Neural cell (in vitro differentiated cells): Measurements from ENCODE around the gene PRKCE. TPM values are rescaled to one million over a fixed set of nuclear protein-coding genes. Genes with fewer than 3 reads are reported as not detected.

Experiments
- H2AFZ ChIP-seq: fragments of 200-600, 300-800 bp; sonication (generic), shearing (Covaris generic); 2 replicates; pipeline ENCODE4 v1.6.0; 2014; ENCODE audit warnings: low read depth, mild to moderate bottlenecking, antibody characterized with exemption, low read length, moderate library complexity
- H3F3A ChIP-seq: fragments of 200-600 bp; shearing (Covaris generic); 2 replicates; pipeline ENCODE4 v1.6.1; 2016; ENCODE audit warnings: mild to moderate bottlenecking, moderate library complexity, mixed read lengths, antibody characterized with exemption, low read length; ENCODE audit not compliant: insufficient read depth, poor library complexity, severe bottlenecking
- H3K27ac ChIP-seq: fragments of 200-600, 300-800 bp; sonication (generic), shearing (Covaris generic); 2 replicates; pipeline ENCODE4 v1.5.1; 2014; ENCODE audit warnings: mild to moderate bottlenecking, low read length, moderate library complexity
- H3K27me3 ChIP-seq: fragments of 300-800, 200-600 bp; sonication (generic), shearing (Covaris generic); 2 replicates; pipeline ENCODE4 v1.6.0; 2014; ENCODE audit warnings: mild to moderate bottlenecking, low read depth, low read length, moderate library complexity; ENCODE audit not compliant: insufficient read depth
- H3K36me3 ChIP-seq: fragments of 300-800, 200-600 bp; sonication (generic), shearing (Covaris generic); 2 replicates; pipeline ENCODE4 v1.5.1; 2014; ENCODE audit warnings: mild to moderate bottlenecking, antibody characterized with exemption, low read length, moderate library complexity; ENCODE audit not compliant: insufficient read depth
- H3K4me2 ChIP-seq: fragments of 300-800, 200-600 bp; sonication (generic), shearing (Covaris generic); 2 replicates; pipeline ENCODE4 v1.6.0; 2014; ENCODE audit warnings: mild to moderate bottlenecking, low read length
- H3K4me3 ChIP-seq: fragments of 300-800, 200-600 bp; sonication (generic), shearing (Covaris generic); 2 replicates; pipeline ENCODE4 v1.5.1; 2014; ENCODE audit warnings: mild to moderate bottlenecking, low read length, moderate library complexity
- H3K79me2 ChIP-seq: fragments of 200-600 bp; shearing (Covaris generic); replicated peaks from 2 replicates; pipeline ENCODE4 v1.6.0; 2014; ENCODE audit warnings: mild to moderate bottlenecking, low read length, moderate library complexity; ENCODE audit not compliant: insufficient read depth
- H3K9ac ChIP-seq: fragments of 300-800, 200-600 bp; sonication (generic), shearing (Covaris generic); 2 replicates; pipeline ENCODE4 v1.6.1; 2016; ENCODE audit warnings: mild to moderate bottlenecking, low read length, mixed read lengths
- H3K9me2 ChIP-seq: fragments of 200-600 bp; shearing (Covaris generic); 2 replicates; pipeline ENCODE4 v1.6.1; 2016; ENCODE audit warnings: mild to moderate bottlenecking, low read length, mixed read lengths; ENCODE audit not compliant: insufficient read depth
- H3K9me3 ChIP-seq: fragments of 200-600, 300-800 bp; sonication (generic), shearing (Covaris generic); 2 replicates; pipeline ENCODE4 v1.6.1; 2016; ENCODE audit warnings: mild to moderate bottlenecking, mixed run types, low read length, moderate library complexity, mixed read lengths
- H4K20me1 ChIP-seq: fragments of 200-600 bp; shearing (Covaris generic); 2 replicates; pipeline ENCODE4 v1.6.1; 2016; ENCODE audit warnings: mild to moderate bottlenecking, mixed run types; ENCODE audit not compliant: insufficient read depth
- CTCF ChIP-seq: fragments of 450-650 bp; IDR thresholded peaks from 2 replicates; pipeline ENCODE4 v1.5.1; 2014; ENCODE audit warnings: antibody characterized with exemption, mild to moderate bottlenecking, moderate library complexity; ENCODE audit not compliant: poor library complexity, severe bottlenecking
- EP300 ChIP-seq: fragments of 450-650 bp; conservative IDR thresholded peaks from 2 replicates; pipeline ENCODE4 v1.6.1; 2014; ENCODE audit warnings: antibody characterized with exemption, mild to moderate bottlenecking, moderate library complexity; ENCODE audit not compliant: poor library complexity, severe bottlenecking
- EZH2 ChIP-seq: fragments of 200-600, 300-800 bp; shearing (Covaris generic), sonication (generic); IDR thresholded peaks from 2 replicates; pipeline ENCODE4 v1.6.1; 2014; ENCODE audit warnings: antibody characterized with exemption, low read length, borderline replicate concordance, mild to moderate bottlenecking; ENCODE audit not compliant: insufficient read depth, poor library complexity, severe bottlenecking
- MXI1 ChIP-seq: fragments of 450-650 bp; conservative IDR thresholded peaks from 2 replicates; pipeline ENCODE4 v1.6.1; 2014; ENCODE audit warnings: antibody characterized with exemption, mild to moderate bottlenecking; ENCODE audit not compliant: poor library complexity, severe bottlenecking
- POLR2AphosphoS5 ChIP-seq: IDR thresholded peaks from 2 replicates; pipeline ENCODE4 v1.6.1; 2012
- RAD21 ChIP-seq: fragments of 450-650 bp; conservative IDR thresholded peaks from 2 replicates; pipeline ENCODE4 v1.6.1; 2014; ENCODE audit warnings: antibody characterized with exemption, mild to moderate bottlenecking, moderate library complexity
- REST ChIP-seq: IDR thresholded peaks from 2 replicates; pipeline ENCODE4 v1.6.1; 2012; ENCODE audit warnings: borderline replicate concordance
- SMC3 ChIP-seq: fragments of 450-650 bp; conservative IDR thresholded peaks from 2 replicates; pipeline ENCODE4 v1.6.1; 2014; ENCODE audit warnings: antibody characterized with exemption, mild to moderate bottlenecking, moderate library complexity; ENCODE audit not compliant: poor library complexity
- TAF1 ChIP-seq: IDR thresholded peaks from 2 replicates; pipeline ENCODE4 v1.6.1; 2012; ENCODE audit warnings: low read depth
- polyA plus RNA-seq: library from polyadenylated mRNA; depleted of rRNA; stranded (reverse); fragments of >200 nt; gene quantifications from 2 replicates; pipeline ENCODE4 v1.2.3, GENCODE V29; 2014

The PRKCE gene
- polyA plus RNA-seq, 1 donor from 2014 or later: 5.4 TPM

GRCh38 chr2:46039543-46040303 lies 388.2 kb downstream of the PRKCE start:
- TF ChIP-seq RAD21 (no peak), TAF1 (no peak), EP300 (no peak), CTCF (no peak)
- Histone ChIP-seq H3K9me2 (no peaks in the 10 kb centered on the region), H4K20me1 (no peaks in the 10 kb centered on the region), H3K9ac (no peak overlapping the region), H3K4me2 (no peak overlapping the region), H3K4me3 (no peak overlapping the region), H3K27me3 (no peaks in the 10 kb centered on the region), H3F3A (no peaks in the 10 kb centered on the region), H3K79me2 (no peaks in the 10 kb centered on the region), H3K27ac (no peak overlapping the region), H2AFZ (no peak overlapping the region), H3K36me3 (no peaks in the 10 kb centered on the region), H3K9me3 (no peaks in the 10 kb centered on the region)

GRCh38 chr2:46040563-46041155 lies 389.2 kb downstream of the PRKCE start:
- H2AFZ ChIP-seq: no peak overlapping the region
- no peak overlapping the region for H3K27ac ChIP-seq
- H3K9me2 ChIP-seq: no peaks in the 10 kb centered on the region
- no peaks in the 10 kb centered on the region for H4K20me1 ChIP-seq
- no peaks in the 10 kb centered on the region for H3F3A ChIP-seq
- H3K4me3 ChIP-seq: no peak overlapping the region
- H3K9ac ChIP-seq: no peak overlapping the region
- no peak overlapping the region for H3K4me2 ChIP-seq
- H3K27me3 ChIP-seq: no peaks in the 10 kb centered on the region
- H3K79me2 ChIP-seq: no peaks in the 10 kb centered on the region
- H3K9me3 ChIP-seq: no peaks in the 10 kb centered on the region
- no peaks in the 10 kb centered on the region for H3K36me3 ChIP-seq
- TF ChIP-seq POLR2AphosphoS5 (no peak), EZH2 (no peak), SMC3 (no peak), TAF1 (no peak), EP300 (no peak), RAD21 (no peak), CTCF (no peak), MXI1 (no peak), REST (no peak)
